Stimulated activated CD4-positive, alpha-beta T cell treated with anti-CD3 and anti-CD28 coated beads, Interleukin-1b, Interleukin-23, amount 100 ng/mL, for 24 hours (primary cell): ENCODE data around the gene COQ5.

Experiments used
- DNase-seq, 4 experiments: peaks; one replicate each; pipeline ENCODE4 v3.0.0-alpha.2; 2020; ENCODE audit warnings: low read depth in 4 of 4, low spot score in 1 of 4

COQ5 gene

GRCh38 chr12:120485961-120486881, 42.7 kb downstream of the COQ5 start:
- no peak for DNase-seq

- DNase-seq = no peak
Observed at GRCh38 chr12:120483621-120484020, 45.3 kb downstream of the COQ5 start.

GRCh38 chr12:120481022-120481767, 47.8 kb downstream of the COQ5 start:
- no peak for DNase-seq

- DNase-seq = no peak
Observed at GRCh38 chr12:120480211-120480610, 48.7 kb downstream of the COQ5 start.

- DNase-seq = no peak
Observed at GRCh38 chr12:120479458-120479857, 49.5 kb downstream of the COQ5 start.

GRCh38 chr12:120475643-120476042, 53.3 kb downstream of the COQ5 start:
- no peak for DNase-seq

- DNase-seq = no peak
Observed at GRCh38 chr12:120474616-120474960, 54.4 kb downstream of the COQ5 start.

GRCh38 chr12:120473807-120474615, 54.9 kb downstream of the COQ5 start:
- no peak for DNase-seq

- DNase-seq = no peak
Observed at GRCh38 chr12:120472521-120472920, 56.4 kb downstream of the COQ5 start.

GRCh38 chr12:120470150-120470784, 58.7 kb downstream of the COQ5 start:
- DNase-seq = no peak

- peak; percentile 90 to 96 (median 94) for DNase-seq
Observed at GRCh38 chr12:120469450-120470149, 59.4 kb downstream of the COQ5 start, which contains the start of gene SRSF9. Gene SRSF9, minus strand, starts transcription at chr12:120469748. Its CDS starts 139 bp downstream, at chr12:120469609.

GRCh38 chr12:120468821-120469449, 60.0 kb downstream of the COQ5 start:
- DNase-seq = peak in 2 of 4 experiments; percentile 34 to 42

GRCh38 chr12:120468325-120468820, 60.6 kb downstream of the COQ5 start:
- DNase-seq = no peak

GRCh38 chr12:120467439-120467838, 61.5 kb downstream of the COQ5 start:
- DNase-seq = no peak

GRCh38 chr12:120466560-120467315, 62.2 kb downstream of the COQ5 start:
- no peak for DNase-seq

- no peak for DNase-seq
Observed at GRCh38 chr12:120465756-120466155, 63.2 kb downstream of the COQ5 start.

- no peak for DNase-seq
Observed at GRCh38 chr12:120463712-120464111, 65.2 kb downstream of the COQ5 start.

GRCh38 chr12:120462099-120462640, 66.8 kb downstream of the COQ5 start:
- DNase-seq = no peak

GRCh38 chr12:120460157-120460556, 68.8 kb downstream of the COQ5 start:
- no peak for DNase-seq
